KMS-11 (cell line): ENCODE measurements around the gene HOPX.

Experiments used
- H2AFZ ChIP-seq: fragments of 200-600 bp; sonication (generic); 2 replicates; pipeline ENCODE4 v1.6.1; 2016; ENCODE audit warnings: antibody characterized with exemption, mixed run types, low read depth
- H3K27ac ChIP-seq: fragments of 200-600 bp; sonication (generic); 2 replicates; pipeline ENCODE4 v1.6.1; 2016; ENCODE audit warnings: mild to moderate bottlenecking, mixed run types
- H3K27me3 ChIP-seq: fragments of 200-600 bp; sonication (generic); 2 replicates; pipeline ENCODE4 v1.6.1; 2017; ENCODE audit warnings: mild to moderate bottlenecking, low read depth, mixed run types, moderate library complexity; ENCODE audit not compliant: insufficient read depth
- H3K36me3 ChIP-seq: fragments of 200-600 bp; sonication (generic); 2 replicates; pipeline ENCODE4 v1.6.1; 2017; ENCODE audit warnings: mild to moderate bottlenecking, mixed run types; ENCODE audit not compliant: insufficient read depth
- H3K4me1 ChIP-seq: fragments of 200-600 bp; sonication (generic); 2 replicates; pipeline ENCODE4 v1.6.1; 2016; ENCODE audit warnings: mild to moderate bottlenecking, low read depth, mixed run types; ENCODE audit not compliant: poor library complexity, severe bottlenecking
- H3K4me2 ChIP-seq: fragments of 200-600 bp; sonication (generic); 2 replicates; pipeline ENCODE4 v1.7.0; 2016; ENCODE audit warnings: mild to moderate bottlenecking, mixed run types
- H3K4me3 ChIP-seq: fragments of 200-600 bp; sonication (generic); IDR thresholded peaks from 2 replicates; pipeline ENCODE4 v1.6.1; 2017; ENCODE audit warnings: low read depth, low read length, mixed read lengths; ENCODE audit not compliant: insufficient read depth
- H3K79me2 ChIP-seq: fragments of 200-600 bp; sonication (generic); 2 replicates; pipeline ENCODE4 v1.6.1; 2016; ENCODE audit warnings: low read depth, mixed run types; ENCODE audit not compliant: insufficient read depth
- H3K9ac ChIP-seq: fragments of 200-600 bp; sonication (generic); 2 replicates; pipeline ENCODE4 v1.6.1; 2016; ENCODE audit warnings: mild to moderate bottlenecking, mixed run types
- H4K20me1 ChIP-seq: fragments of 200-600 bp; sonication (generic); 2 replicates; pipeline ENCODE4 v1.6.1; 2016; ENCODE audit warnings: mild to moderate bottlenecking, mixed run types; ENCODE audit not compliant: insufficient read depth
- TF ChIP-seq, protein P1 (sequence below): fragments of 200-600 bp; sonication (generic); conservative IDR thresholded peaks from 2 replicates; pipeline ENCODE4 v1.6.1; 2017; ENCODE audit warnings: low read depth, mild to moderate bottlenecking, antibody characterized with exemption, low read length, moderate library complexity, mixed read lengths

Gene HOPX

DNA sequence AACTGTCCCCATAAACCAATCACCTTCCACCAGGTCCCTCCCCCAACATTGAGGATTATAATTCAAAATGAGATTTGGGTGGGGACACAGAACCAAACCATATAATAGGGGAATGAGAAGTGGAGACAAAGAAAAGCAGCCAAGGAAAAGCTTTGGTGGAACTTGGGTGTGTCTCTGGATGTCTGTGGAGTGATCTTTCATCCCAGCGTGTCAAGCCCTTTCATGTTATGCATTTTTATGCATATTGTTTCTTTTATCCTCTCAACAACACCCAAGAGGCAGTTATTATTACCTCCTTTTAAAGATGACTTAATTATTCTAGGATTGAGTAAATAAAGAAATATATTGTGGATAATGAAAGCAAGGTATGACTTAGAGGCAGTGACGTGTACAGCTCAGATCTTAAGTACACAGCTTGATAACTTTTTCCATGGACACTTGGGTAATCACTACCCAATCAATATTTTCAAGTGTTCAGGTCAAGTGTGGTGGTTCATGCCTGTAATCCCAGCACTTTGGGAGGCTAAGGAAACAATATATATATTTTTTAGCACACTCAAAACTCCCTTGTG is 42.6 kb upstream of the HOPX start:
- Histone ChIP-seq H3K36me3 (no peaks in the 10 kb centered on the region), H3K4me3 (no peak overlapping the region), H3K27me3 (no peaks in the 10 kb centered on the region), H2AFZ (no peak overlapping the region), H4K20me1 (no peaks in the 10 kb centered on the region), H3K27ac (no peak overlapping the region), H3K4me2 (no peak overlapping the region), H3K4me1 (no peaks in the 10 kb centered on the region), H3K9ac (no peak overlapping the region), H3K79me2 (no peaks in the 10 kb centered on the region)
- TF ChIP-seq, protein P1, sequence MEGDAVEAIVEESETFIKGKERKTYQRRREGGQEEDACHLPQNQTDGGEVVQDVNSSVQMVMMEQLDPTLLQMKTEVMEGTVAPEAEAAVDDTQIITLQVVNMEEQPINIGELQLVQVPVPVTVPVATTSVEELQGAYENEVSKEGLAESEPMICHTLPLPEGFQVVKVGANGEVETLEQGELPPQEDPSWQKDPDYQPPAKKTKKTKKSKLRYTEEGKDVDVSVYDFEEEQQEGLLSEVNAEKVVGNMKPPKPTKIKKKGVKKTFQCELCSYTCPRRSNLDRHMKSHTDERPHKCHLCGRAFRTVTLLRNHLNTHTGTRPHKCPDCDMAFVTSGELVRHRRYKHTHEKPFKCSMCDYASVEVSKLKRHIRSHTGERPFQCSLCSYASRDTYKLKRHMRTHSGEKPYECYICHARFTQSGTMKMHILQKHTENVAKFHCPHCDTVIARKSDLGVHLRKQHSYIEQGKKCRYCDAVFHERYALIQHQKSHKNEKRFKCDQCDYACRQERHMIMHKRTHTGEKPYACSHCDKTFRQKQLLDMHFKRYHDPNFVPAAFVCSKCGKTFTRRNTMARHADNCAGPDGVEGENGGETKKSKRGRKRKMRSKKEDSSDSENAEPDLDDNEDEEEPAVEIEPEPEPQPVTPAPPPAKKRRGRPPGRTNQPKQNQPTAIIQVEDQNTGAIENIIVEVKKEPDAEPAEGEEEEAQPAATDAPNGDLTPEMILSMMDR: no peak

DNA sequence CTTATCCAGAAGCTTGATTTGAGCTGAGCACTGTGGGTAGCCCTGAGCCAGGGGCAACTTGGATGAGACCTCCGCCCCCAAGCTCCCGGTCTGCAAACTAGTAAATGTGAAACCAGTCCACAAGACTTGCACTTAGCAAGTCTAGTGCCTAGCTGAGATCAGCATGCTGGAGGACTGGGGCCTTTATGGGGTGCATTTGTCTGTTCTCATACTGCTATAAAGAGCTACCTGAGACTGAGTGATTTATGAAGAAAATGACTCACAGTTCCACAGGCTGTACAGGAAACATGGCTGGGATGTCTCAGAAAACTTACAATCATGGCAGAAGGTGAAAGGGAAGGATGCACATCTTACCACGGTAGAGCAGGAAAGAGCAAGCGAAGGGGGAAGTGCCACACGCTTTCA is 42.1 kb upstream of the HOPX start:
- Histone ChIP-seq H3K4me2 (no peak overlapping the region), H3K27ac (no peak overlapping the region), H3K36me3 (no peaks in the 10 kb centered on the region), H4K20me1 (no peaks in the 10 kb centered on the region), H3K79me2 (no peaks in the 10 kb centered on the region), H3K9ac (no peak overlapping the region), H3K27me3 (no peaks in the 10 kb centered on the region), H3K4me3 (no peak overlapping the region), H2AFZ (no peak overlapping the region), H3K4me1 (no peaks in the 10 kb centered on the region)
- TF ChIP-seq, protein P1: no peak

DNA sequence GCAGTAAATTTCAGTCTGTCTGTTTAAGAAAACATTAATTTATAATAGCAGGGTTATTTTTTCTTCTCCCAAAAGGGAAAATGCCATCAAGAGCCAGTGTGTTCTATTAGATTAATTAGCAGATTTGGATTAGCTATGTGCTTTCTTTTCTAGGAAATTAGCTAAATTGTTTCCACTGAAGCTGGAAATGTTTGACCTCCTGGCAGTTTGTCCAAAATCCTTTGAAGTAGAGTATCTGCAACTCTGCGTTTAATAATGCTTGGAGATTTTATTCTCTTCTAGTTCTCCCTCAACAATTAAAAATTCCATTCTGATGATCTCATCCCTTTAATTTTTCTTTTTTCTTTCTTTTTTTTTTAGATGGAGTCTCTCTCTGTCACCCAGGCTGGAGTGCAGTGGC is 27.1 kb upstream of the HOPX start:
- TF ChIP-seq, protein P1: no peak
- Histone ChIP-seq H3K9ac (no peak overlapping the region), H3K79me2 (no peaks in the 10 kb centered on the region), H3K36me3 (no peaks in the 10 kb centered on the region), H2AFZ (no peak overlapping the region), H3K4me2 (no peak overlapping the region), H4K20me1 (no peaks in the 10 kb centered on the region), H3K27ac (no peak overlapping the region), H3K4me1 (peaks cover 55% of the 10 kb centered on the region), H3K27me3 (no peaks in the 10 kb centered on the region), H3K4me3 (no peak overlapping the region)

DNA sequence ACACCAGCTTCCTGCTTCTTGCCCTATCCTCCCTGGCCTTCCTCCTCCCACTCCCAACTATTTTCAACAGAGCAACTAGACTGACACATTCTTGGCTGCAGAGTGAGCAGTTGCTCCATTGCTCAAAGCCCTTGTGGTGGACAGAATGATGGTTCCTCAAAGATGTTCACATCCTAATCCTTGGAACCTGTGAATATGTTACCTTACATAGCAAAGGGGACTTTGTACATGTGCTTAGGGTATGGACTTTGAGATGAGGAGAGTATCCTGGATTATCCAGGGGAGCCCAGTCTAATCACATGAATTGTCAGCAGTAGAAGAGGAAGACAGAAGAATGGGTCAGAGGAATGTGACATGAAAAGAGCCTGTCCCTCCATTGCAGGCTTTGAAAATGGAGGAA is 24.9 kb upstream of the HOPX start:
- Histone ChIP-seq H3K27me3 (no peaks in the 10 kb centered on the region), H2AFZ (no peak overlapping the region), H3K4me2 (no peak overlapping the region), H4K20me1 (no peaks in the 10 kb centered on the region), H3K36me3 (no peaks in the 10 kb centered on the region), H3K9ac (no peak overlapping the region), H3K4me1 (peaks cover 44% of the 10 kb centered on the region), H3K27ac (no peak overlapping the region), H3K4me3 (no peak overlapping the region), H3K79me2 (no peaks in the 10 kb centered on the region)
- TF ChIP-seq, protein P1: no peak

DNA sequence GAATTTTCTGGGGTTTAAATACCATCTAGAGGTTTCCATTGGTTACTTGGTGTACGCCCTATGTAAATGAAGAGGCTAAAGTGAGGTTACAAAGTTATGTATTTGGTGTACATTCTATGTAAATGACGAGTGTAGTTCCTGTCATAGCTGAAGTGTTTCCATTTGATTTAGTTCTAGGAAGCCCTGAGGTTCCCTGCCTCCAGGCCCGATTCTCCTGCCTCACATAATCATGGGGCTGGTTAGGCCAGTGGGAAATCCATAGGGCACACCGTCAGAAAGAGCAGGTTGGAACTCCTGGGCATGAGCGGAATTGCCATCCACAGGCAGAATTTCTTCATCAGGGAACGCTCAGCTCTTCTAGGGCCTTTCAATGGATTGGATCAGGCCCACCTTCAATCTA is 24.2 kb upstream of the HOPX start:
- Histone ChIP-seq H3K36me3 (no peaks in the 10 kb centered on the region), H4K20me1 (no peaks in the 10 kb centered on the region), H3K4me2 (no peak overlapping the region), H3K79me2 (no peaks in the 10 kb centered on the region), H3K4me3 (no peak overlapping the region), H3K27ac (no peak overlapping the region), H3K9ac (no peak overlapping the region), H2AFZ (no peak overlapping the region), H3K4me1 (peaks cover 38% of the 10 kb centered on the region), H3K27me3 (no peaks in the 10 kb centered on the region)
- TF ChIP-seq, protein P1: no peak
